Fibroblast of upper back skin (primary cell): ENCODE data around the gene DPYSL4.

ENCODE experiments used
- DNase-seq: peaks from one replicate; pipeline ENCODE4 v3.0.0-alpha.2; 2013

Gene DPYSL4

DNA sequence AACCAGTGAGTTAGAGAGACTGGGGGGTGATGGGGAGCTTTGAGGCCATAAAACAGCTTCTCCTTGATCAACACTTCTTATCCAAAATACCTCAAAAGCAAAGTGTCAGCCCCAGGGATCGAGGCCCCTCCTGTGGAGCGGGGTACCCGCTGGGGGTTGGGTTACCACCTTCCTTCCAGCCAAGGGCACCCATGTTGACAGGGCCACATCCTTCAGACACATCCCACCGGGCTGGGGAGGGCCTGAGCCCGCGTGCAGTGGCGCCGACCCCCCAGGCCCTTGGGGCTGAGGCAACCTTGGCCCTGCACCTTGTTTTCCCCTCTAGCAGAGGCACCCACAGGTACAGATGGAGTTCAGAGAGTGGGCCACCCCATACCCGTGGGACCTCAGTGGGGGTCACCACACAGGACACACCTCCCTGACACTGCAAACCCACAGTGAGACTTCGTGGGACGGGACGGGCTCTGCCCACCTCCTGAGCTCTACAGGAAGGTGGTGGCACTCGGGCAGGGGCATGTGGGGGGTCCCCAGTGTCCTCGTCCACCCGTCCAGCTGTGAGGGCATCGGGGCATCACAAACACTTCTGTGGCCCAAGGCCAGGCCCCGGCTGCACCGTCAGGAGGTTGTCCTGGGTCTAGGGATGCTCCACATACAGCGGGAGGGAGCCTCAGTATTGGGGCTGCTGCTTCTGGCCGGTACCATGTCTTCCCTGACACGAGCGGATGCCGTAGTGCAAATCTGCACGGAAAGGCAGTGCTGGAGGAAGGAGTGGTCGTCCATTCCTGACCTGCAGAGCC lies 10.7 kb downstream of the DPYSL4 start:
- DNase-seq: no peak

DNA sequence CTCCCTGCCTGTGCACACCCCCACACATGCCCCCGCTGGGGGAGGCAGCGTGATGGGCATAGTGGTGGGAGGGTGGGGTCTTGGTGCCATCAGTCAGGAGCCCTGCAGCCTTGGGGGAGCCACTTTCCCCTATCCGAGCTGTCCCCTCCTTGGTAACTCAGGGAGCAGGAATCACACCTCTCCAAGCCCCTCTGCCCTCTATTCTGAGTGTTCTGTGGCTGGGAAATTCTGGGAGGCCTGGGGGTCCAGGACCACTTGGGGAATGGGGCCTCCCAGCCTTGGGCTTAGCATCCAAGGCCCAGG lies 11.3 kb downstream of the DPYSL4 start:
- no peak for DNase-seq

DNA sequence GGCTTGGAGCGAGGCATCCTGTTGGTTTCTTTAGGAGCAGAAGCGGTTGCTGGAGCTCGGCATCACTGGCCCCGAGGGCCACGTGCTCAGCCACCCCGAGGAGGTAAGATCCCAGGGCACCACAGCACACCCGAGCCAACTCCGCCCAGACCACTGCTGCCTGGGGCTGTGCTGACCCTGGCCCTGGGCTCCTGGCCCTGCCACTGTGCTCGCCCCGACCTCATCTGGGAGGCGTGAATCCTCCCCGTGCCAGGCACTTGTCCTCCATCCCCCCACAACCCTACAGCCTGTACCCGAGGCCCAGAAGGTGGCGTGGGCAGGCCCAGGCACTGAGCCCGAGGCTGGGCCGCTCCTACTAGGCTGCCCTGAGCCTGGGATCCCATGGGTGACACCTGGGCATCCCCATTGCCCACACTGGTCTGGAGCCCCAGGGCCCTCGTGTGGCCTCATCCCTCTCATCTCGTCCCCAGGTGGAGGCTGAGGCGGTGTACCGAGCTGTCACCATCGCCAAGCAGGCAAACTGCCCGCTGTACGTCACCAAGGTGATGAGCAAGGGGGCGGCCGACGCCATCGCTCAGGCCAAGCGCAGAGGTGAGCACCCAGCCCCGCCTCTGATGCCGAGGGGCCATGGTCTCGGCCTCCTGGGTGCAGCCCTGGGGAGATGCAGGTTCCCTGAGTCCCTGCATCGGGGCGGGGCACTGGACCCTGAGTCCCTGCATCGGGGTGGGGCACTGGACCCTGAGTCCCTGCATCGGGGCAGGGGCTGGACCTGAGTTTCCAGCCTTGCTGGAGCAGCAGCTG lies 11.8 kb downstream of the DPYSL4 start:
- DNase-seq: no peak

DNA sequence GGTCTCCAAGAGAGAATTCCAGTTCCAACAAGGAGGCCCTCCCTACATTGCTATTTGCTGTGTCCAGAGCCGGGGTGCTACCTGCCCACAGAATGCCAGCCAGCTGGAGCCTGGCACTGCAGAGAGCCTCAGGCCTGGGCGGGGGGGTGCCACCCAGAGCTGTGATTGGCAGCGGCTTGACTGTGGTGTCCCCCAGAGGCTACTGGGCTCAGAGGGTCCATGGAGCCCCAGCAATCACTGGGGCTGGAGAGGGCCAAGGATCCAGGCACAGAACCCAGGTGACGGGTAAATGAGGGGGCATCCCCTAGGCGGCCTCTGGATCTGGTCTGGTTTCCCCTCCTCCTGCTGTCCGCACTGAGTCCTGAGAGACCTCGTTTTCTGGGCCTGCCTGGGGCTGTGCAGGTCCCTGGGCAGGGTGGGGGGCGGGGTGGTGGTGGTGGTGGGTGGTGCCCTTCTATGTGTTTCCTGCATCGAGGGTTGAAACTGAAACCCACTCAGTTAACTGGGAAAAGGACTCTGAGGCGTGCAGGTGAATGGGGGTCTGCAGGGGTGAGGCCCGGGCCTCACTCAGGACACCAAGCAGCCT lies 12.6 kb downstream of the DPYSL4 start:
- no peak for DNase-seq

DNA sequence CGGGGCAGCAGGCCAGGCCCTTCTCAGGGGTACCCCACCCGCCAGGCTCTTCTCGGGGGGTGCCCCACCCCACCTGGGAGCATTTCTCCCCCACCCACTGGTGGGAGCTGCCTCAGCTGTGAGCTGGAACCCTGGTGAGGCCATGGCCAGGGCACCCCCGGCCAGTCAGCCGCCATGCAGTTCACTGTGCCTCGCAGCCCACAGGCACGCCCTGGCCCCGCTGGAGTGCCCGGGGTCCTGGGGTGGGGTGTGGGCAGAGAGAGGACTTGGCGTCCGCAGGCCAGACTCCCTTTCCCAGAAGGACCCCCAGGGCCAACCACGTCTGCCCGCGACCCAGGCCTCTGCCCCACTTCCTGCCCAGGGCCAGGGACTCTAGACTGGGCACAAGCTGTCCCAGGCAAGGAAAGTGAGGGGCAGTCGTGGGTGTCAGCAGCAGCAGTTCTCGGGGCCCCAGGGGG lies 13.1 kb downstream of the DPYSL4 start:
- DNase-seq: no peak

DNA sequence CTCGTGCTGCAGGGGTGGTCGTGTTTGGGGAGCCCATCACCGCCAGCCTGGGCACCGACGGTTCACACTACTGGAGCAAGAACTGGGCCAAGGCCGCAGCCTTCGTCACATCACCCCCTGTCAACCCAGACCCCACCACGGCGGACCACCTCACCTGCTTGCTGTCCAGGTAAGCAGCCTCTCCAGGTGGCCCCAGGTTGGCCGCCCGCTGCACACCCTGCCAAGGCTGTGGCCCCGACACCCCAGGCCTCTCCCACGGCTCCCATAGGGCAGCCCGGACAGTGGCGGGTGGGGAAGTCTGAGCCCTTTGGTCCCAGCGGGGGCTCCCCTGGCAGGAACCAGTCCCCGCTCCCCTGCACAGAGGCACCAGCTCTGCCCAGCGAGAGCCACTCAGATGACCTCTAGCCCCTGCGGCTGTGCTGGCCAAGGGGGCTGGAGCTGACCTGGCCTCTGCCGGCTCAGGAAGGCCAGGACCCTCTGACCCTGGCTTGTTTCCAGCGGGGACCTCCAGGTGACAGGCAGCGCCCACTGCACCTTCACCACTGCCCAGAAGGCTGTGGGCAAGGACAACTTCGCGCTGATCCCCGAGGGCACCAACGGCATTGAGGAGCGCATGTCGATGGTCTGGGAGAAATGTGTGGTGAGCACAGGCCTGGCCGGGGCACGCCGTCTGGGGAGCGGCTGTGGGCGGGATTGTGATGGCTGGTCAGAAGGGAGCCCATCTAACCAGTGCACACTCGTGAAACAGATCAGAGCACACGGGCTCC lies 13.8 kb downstream of the DPYSL4 start:
- DNase-seq: no peak

DNA sequence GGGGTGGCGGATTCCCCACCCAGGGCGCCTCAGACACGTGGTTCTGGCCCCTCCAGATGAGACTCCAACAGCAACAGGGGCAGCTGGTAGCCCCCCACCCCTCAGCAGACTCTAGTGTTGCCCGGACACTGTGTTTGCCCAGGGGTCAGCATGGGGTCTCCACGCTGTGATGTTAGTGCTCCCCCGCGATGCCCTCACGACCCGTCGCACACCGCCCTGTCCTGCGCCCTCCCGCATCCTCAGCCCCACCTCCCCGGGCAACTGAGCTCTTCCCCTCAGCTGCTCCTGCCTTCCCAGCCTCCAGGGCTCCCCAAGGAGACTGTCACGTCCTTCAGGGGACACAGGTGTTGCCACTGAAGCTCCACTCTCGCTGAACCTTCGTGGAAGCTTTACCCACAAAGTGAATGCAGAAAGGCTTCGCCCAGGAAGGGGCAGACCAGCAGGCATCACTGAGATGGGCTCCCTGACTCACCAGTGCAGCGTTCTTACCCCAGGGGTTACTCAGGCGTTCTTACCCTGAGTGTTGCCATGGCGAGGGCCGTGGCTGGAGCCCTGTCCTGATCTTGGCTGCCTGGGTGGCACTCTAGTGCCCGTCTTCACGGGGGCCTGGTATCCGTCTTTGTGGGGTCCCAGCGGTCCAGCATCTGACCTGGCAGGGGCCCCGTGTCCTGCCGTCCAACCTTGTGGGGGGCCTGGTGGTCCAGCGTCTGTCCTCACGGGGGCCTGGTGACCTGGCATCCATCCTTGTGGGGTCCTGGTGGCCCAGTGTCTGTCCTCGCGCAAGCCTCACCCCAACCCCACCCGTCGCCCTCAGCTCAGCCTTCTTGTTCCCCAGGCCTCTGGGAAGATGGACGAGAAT lies 14.6 kb downstream of the DPYSL4 start:
- no peak for DNase-seq

DNA sequence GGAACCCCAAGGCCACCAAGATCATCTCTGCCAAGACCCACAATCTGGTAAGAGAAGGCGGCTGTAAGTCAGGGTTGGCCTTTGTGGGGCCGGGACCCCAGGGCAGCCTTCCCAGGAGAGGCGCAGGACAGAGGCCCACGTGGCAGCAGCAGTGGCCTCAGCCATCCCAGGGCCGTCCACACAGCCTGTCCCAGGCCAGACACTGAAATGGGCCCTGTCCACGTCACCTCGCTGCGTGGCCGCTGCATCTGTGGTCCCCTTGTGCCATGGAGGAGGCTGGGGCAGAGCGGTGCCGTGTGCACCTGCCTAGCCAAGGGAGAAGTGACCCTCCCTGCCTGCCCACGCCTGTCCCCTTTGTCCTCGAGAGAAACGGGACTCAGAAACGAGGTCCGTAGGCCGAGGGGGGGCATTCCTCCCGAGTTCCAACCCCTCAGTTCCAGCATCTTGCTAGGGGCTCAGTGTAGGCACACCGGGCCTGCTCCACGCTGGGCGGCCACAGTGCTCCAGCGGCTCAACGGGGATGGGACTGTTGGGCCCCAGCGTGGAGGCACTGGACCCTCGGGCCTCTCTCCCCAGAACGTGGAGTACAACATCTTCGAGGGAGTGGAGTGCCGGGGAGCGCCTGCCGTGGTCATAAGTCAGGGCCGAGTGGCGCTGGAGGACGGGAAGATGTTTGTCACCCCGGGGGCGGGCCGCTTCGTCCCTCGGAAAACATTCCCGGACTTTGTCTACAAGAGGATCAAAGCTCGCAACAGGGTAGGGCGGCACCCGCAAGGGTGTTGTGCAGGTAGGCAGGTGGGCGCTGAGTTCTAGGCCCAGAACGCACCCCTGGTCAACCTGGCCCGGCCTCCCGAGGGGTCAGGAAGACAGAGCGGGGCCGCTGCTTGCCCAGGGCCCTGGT lies 15.6 kb downstream of the DPYSL4 start:
- no peak for DNase-seq

DNA sequence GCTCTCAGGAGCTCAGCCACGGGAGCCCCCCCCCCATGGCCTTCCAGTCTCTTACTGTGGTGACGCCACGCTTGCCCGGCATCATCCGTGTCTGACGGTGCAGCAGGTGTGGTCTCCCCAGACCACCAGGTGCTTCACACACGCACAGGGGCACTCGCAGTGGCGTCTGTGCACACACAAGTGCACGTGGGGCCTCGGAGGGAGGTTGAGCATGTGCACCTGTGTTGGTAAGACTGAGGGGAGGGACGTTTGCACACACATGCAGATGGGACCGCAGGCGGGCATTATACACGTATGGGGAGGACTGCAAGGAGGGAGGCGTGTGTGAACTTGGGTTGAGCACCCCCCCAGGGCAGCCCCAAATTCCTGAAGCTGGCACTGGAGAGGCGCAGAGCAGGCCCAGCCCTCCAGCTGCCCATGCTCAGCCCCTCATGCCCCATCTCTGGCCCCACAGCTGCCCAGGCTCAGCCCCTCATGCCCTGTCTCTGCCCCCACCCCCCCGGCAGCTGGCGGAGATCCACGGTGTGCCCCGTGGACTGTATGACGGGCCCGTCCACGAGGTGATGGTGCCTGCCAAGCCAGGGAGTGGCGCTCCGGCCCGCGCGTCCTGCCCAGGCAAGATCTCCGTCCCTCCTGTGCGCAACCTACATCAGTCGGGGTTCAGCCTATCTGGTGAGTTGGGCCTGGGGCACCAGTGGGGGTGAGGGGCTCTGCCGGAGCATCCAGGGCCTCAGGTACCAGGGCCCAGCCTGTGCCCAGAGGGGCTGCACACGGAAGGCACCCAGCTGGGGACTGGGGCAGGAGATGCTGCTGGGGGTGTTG lies 16.7 kb downstream of the DPYSL4 start:
- DNase-seq: no peak

DNA sequence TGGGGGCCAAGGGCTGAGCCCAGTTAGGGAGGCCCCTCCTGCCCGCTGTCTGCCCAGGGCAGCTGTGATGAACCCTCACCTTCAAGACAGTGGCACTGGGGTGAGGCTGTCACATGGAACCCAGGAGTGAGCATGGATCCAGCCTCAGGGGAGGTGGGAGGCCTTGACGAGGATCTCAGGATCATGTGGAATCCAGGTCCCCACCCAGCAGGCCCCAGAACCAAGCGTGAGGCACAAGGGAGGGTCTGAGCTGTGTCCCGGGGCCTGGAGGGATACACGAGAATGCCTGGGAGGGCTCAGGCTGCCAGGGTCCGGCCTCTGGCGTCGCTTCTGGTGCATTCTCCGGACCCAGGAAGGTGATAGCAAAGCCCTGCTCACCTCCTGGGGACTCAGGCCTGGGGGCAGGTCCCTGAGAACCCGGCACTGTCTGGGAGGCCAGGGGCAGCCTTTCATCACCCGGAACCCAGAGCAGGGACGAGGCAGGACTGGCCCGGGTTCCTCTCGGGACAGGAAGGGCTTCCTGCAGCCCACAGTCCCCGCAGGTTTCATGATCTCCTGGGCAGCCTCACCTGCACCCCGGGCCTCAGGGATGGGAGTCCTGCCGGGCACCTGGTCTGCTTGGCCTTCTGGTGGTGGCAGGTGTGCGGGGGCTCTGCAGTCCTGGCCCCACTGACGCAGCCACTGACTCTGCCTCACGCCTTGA lies 17.5 kb downstream of the DPYSL4 start:
- DNase-seq: no peak

DNA sequence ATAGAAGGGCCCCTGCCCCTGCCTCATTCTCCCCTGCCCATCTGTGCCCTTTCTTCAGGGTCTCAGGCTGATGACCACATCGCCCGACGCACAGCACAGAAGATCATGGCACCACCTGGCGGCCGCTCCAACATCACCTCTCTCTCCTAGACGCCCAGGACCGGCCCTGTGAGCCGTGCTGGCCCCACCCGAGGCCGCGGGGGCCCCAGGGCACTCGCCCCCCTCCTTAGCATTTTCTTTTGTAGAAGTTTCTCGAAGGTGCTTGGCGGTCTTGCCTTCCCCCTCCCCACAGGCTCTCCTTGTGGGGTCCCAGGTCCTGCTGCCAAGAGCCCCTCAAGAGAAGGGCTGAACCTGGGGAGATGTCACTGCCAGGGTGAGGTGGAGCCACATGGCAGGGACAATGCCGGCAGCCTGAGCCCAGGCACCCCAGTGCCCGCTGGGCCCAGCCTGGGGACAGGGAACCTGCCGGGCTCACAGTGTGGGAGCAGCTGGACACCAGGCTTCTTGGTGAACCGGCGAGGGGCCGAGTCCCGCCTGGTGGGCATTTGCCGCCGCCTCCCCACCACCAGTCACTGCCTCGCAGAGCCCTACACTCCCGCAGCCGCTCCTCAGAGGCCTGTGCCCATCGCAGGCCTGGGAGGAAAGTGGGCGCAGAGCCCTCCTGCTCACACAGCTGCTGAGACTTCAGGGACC lies 18.2 kb downstream of the DPYSL4 start:
- no peak for DNase-seq

DNA sequence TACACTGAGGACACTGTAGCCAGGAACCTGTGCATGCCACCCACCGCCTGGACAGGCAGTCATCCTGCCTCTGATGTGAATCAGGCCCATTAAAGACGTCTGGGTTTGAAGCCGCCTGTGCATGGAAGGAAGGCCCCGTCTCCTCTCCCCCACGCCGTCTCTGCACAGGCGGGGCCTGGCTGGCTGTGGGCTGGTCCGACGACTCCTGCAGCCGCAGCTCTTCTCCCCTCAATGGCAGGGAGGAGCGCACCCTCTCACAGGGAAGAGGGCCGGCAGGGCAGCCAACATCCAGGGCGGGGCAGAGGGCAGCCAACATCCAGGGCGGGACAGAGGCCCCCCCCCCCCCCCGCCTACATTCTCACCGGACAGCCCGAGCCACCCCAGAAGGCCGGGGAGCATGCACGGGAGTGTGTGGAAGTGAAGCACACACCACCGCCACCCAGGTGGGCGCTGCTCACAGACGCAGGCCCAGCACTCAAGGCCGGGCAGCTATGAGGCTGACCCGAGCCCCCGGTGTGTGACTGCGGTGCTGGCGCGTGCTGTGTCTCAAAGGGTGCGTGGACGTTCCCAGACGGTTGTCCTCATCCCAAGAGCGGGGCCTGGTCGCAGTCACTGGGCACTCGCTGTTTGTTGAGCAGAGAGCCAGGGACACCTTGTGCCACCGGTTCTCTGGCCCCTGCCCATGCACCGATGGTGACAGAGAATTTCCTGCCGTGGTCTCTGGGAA lies 19.1 kb downstream of the DPYSL4 start:
- no peak for DNase-seq

DNA sequence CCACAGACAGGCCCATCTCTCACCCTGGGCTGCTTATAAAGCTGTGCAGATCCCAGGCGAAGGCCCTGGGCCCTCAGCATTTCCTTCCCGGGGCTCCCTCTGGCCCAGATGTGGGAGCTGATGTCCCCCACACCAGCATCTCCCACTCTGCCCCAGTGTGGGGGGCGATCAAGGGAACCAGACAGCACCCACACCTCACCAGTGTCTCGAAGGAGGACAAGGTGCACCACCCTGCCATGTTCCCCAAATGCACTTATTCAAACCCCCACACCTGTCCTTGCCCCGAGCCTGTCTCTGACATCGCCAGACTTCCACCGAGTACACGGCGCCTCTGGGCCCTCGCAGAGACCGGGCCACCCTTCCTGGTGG lies 19.6 kb downstream of the DPYSL4 start:
- DNase-seq: no peak

DNA sequence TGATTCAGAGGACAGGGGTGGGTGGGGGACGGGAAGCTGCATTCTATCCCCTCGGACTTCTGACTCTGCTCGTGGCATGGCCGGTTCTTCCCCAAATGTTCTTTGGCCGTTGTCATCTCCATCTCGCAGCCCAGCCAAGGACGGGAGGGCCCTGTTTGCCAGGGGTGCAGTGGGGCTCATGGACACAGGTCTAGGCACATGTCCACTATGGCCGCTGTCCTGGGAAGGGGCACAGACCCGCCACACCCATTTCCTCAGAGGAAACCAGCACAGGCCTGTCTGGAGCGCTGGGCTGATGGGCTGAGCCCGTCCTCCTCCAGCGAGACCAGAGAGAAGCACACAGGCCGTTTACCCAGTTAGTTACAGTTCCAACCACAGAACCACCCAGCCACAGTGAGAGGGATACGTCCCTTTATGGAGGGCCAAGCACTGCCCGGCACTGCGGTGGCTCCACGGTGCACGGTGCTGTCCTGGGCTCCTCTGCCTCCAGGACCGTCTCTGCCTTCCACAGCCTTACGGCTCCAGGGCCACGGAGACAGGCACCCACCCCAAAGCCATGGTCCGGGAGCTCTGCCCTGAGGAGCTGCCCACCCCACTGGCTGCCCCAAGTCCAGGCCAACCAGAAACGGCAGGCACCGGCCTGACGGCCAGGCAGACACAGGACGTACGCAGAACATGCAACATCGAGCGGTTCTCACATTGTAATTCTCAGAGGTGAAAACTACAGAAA lies 20.2 kb downstream of the DPYSL4 start:
- no peak for DNase-seq

DNA sequence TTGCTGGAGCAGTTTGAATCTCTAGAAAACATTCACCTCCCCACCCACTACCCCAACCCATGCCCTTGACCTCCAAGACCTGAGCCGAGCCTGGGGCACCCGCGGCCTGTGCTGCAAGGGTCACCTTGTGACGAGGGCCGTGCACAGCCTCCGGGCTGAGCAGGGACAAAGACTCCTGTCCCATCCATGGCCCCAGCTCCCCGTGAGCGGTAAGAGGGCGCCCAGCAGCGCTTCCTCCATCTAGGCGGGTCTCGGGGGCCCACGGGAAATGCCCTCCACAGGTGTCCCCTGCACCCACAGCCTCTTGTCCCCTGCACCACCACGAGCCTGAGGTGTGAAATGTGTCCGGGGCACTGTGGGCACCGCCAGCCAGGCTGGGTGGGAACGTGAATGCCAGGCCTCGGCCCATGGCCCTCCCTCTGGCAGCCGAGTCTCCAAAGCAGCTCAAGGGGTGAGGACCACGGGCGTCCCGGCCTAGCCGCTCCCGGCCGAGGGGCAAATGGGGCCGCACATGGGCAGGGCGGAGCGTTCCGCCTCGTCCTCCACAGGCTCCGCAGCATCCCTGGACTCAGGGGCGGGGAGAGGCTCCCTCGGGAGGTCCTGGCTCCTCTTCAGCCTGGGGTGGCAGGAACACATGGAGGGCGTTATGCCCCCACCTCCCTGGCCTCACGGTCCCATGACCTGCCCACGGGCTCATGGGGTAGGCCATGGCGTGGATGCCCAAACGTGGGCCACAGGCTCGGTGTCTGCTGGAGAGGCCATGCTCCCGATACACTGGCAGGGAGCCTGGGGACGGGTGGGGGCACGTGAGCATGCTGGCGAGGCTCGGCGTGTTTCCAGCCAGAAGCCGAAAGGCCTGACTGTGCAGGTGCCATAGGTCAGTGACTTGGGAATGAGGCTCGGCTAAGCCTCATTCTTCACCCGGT lies 21.1 kb downstream of the DPYSL4 start:
- no peak for DNase-seq

DNA sequence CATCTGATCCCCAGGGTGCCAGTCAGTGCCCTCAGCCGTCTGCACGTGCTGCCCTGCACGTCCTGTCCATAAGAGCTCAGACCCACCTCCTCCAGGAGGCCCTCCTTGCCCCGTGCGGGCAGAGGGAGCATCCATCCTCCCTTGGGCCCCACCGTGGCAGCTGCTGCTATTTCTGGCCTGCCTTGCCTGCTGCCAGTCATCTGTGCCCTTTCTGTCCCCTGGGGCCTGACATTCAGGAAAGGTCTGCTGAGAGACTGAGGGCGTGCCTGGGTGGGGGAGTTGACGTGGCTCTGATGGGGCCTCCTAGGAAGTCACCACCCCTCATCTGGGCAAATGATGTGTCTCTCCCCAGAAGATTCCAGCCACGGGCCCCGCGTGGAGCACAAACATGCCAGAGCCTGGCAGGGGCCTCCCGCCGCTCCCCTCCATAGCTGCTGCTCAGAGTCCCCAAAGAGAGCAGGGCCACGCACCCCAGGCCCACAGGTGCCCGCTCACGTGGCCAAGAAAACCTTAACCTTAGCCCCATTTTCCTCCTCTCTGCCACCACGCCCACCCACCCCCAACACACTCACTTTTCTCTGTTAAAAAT lies 21.8 kb downstream of the DPYSL4 start:
- no peak for DNase-seq
